NCI-H1930 (cell line): ENCODE data around the gene EPHA10.

Source experiments
- DNase-seq, 2 experiments: peaks; one replicate each; lab custom pipeline; 2025; lab: John Stamatoyannopoulos, UW

EPHA10 gene

GRCh38 chr1:37734629-37735591, 30.0 kb downstream of the EPHA10 start:
- DNase-seq = no peak

GRCh38 chr1:37732111-37732780, 32.7 kb downstream of the EPHA10 start:
- DNase-seq = no peak

- DNase-seq = no peak
These were observed 33.5 kb downstream of the EPHA10 start for GRCh38 chr1:37731312-37732019.

GRCh38 chr1:37730376-37730775, 34.5 kb downstream of the EPHA10 start:
- DNase-seq = no peak

GRCh38 chr1:37728416-37728815, 36.5 kb downstream of the EPHA10 start:
- DNase-seq = no peak

GRCh38 chr1:37726751-37727585, 38.0 kb downstream of the EPHA10 start:
- DNase-seq = no peak

GRCh38 chr1:37725851-37726613, 38.9 kb downstream of the EPHA10 start:
- DNase-seq = no peak

- DNase-seq = no peak
These were observed 40.3 kb downstream of the EPHA10 start for GRCh38 chr1:37724575-37724974.

- DNase-seq = no peak
These were observed 41.4 kb downstream of the EPHA10 start for GRCh38 chr1:37723390-37724078.

GRCh38 chr1:37723072-37723389, 41.9 kb downstream of the EPHA10 start:
- no peak for DNase-seq

- no peak for DNase-seq
These were observed 42.5 kb downstream of the EPHA10 start for GRCh38 chr1:37722181-37723071.

GRCh38 chr1:37721565-37721964, 43.4 kb downstream of the EPHA10 start:
- no peak for DNase-seq

GRCh38 chr1:37720231-37721130, 44.4 kb downstream of the EPHA10 start:
- DNase-seq = no peak

- DNase-seq = no peak
These were observed 45.2 kb downstream of the EPHA10 start for GRCh38 chr1:37719572-37720195.

- DNase-seq = no peak
These were observed 45.9 kb downstream of the EPHA10 start for GRCh38 chr1:37718901-37719571.

GRCh38 chr1:37718181-37718900, 46.6 kb downstream of the EPHA10 start:
- no peak for DNase-seq

- DNase-seq = no peak
These were observed 47.3 kb downstream of the EPHA10 start for GRCh38 chr1:37717631-37718030.
